Common myeloid progenitor, CD34-positive (primary cell): Measurements from ENCODE around the gene RELT.
A peak's percentile ranks its signal among the peaks of the same experiment; 100 is the strongest.

Source experiments
- CTCF ChIA-PET: fragments of 350-600 bp; sonication (Branson Sonifier 250); formaldehyde crosslinking; loops from one replicate; lab custom pipeline; 2021; ENCODE audit warnings: antibody characterized with exemption; lab: Charles Lee
- POLR2A ChIA-PET: fragments of 350-600 bp; sonication (Branson Sonifier 250); formaldehyde crosslinking; loops from one replicate; lab custom pipeline; 2021; ENCODE audit warnings: antibody characterized with exemption; lab: Charles Lee
- DNase-seq, 3 donors: peaks; one replicate each; pipeline versions ENCODE4 v3.0.0 to v3.0.0-alpha.2; 2013
- H3K27ac ChIP-seq, 2 experiments: 1 replicate in 1 of 2; 2 replicates in 1 of 2; pipeline ENCODE4 v1.7.0; 2013; ENCODE audit warnings: inconsistent platforms in 2 of 2, low read length in 2 of 2, mild to moderate bottlenecking in 2 of 2, low read depth in 1 of 2, moderate library complexity in 1 of 2; ENCODE audit not compliant: severe bottlenecking in 2 of 2, insufficient read depth in 1 of 2, poor library complexity in 1 of 2
- H3K27me3 ChIP-seq, 5 experiments: replicated peaks in 2 of 5; 1 replicate in 3 of 5; 2 replicates in 2 of 5; pipeline versions ENCODE4 v1.6.1 to v1.7.0; 2013; ENCODE audit warnings: low read length in 4 of 5, mild to moderate bottlenecking in 2 of 5, moderate library complexity in 2 of 5, inconsistent platforms in 1 of 5; ENCODE audit not compliant: insufficient read depth in 5 of 5, control insufficient read depth in 4 of 5
- H3K36me3 ChIP-seq, 4 experiments: 1 replicate in 2 of 4; 2 replicates in 2 of 4; pipeline versions ENCODE4 v1.6.1 to v1.7.0; 2013; ENCODE audit warnings: low read length in 3 of 4, control low read depth in 1 of 4, mild to moderate bottlenecking in 1 of 4; ENCODE audit not compliant: control insufficient read depth in 4 of 4, insufficient read depth in 4 of 4
- H3K4me1 ChIP-seq, 4 experiments: 1 replicate in 3 of 4; 2 replicates in 1 of 4; pipeline versions ENCODE4 v1.6.1 to v1.7.1; 2013; ENCODE audit warnings: low read length in 3 of 4, mild to moderate bottlenecking in 3 of 4, control low read depth in 1 of 4, inconsistent platforms in 1 of 4, moderate library complexity in 1 of 4; ENCODE audit not compliant: control insufficient read depth in 4 of 4, insufficient read depth in 4 of 4; ENCODE audit errors: control extremely low read depth in 1 of 4
- H3K4me3 ChIP-seq, 7 experiments: 1 replicate in 4 of 7; 2 replicates in 3 of 7; pipeline versions ENCODE4 v1.5.1 to v1.7.0; 2013; ENCODE audit warnings: mild to moderate bottlenecking in 7 of 7, low read length in 6 of 7, moderate library complexity in 6 of 7, inconsistent platforms in 2 of 7, low read depth in 2 of 7, control low read depth in 1 of 7; ENCODE audit not compliant: insufficient read depth in 4 of 7, control insufficient read depth in 1 of 7; ENCODE audit errors: extremely low read depth in 1 of 7
- H3K9me3 ChIP-seq, 5 experiments: 1 replicate in 4 of 5; 2 replicates in 1 of 5; pipeline versions ENCODE4 v1.6.1 to v1.7.1; 2013; ENCODE audit warnings: low read length in 4 of 5, mild to moderate bottlenecking in 2 of 5, inconsistent platforms in 1 of 5, low read depth in 1 of 5, moderate library complexity in 1 of 5; ENCODE audit not compliant: control insufficient read depth in 4 of 5, insufficient read depth in 2 of 5; ENCODE audit errors: control extremely low read depth in 1 of 5
- WGBS: methylation state at CpG from one replicate; pipeline ENCODE4 v1.1.5; 2013; ENCODE audit not compliant: insufficient coverage; 5-methylcytosine and 5-hydroxymethylcytosine counted together

RELT gene

DNA sequence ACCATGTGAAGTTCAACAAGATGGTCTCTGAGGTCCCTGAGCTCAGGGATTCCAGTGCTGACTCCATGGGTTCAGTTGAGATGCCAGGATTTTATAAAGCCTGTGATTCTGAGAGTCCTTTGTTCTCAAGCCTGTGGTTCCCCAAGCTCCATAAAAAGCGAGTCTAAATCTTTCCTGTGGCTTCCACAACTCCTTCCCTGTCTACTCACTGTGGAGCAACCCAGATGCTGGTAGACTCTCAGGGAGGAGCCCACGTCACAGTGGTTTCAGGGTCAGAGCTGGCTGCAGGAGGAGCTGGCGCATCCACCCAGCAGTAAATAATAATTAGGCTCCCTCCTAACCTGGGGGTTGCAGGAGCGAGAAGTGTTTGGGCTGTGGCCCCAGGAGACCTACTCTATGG lies 2.0 kb upstream of the RELT start:
- no peaks in the 10 kb centered on the region for H3K27me3 ChIP-seq
- H3K4me1 ChIP-seq = peaks cover 5 to 52% (median 48%) of the 10 kb centered on the region in 4 experiments
- WGBS = 85% methylated on average over 3 of the region's 4 CpGs
- H3K36me3 ChIP-seq = peaks cover 0 to 7% (median 0%) of the 10 kb centered on the region in 4 experiments
- no peak for DNase-seq
- H3K4me3 ChIP-seq = no peak overlapping the region
- POLR2A ChIA-PET = interaction anchor here (0.6 to 2.3 kb wide), 3 partner anchors 9 to 20 kb away, joined by 3 to 6 read pairs (median 3); no protein-coding TSS in a partner anchor
- no peak overlapping the region for H3K27ac ChIP-seq
- CTCF ChIA-PET = interaction anchor here (1.2 to 17.0 kb wide), 12 partner anchors 8 to 42 kb away, joined by 3 to 207 read pairs (median 6); no protein-coding TSS in a partner anchor
- no peaks in the 10 kb centered on the region for H3K9me3 ChIP-seq

DNA sequence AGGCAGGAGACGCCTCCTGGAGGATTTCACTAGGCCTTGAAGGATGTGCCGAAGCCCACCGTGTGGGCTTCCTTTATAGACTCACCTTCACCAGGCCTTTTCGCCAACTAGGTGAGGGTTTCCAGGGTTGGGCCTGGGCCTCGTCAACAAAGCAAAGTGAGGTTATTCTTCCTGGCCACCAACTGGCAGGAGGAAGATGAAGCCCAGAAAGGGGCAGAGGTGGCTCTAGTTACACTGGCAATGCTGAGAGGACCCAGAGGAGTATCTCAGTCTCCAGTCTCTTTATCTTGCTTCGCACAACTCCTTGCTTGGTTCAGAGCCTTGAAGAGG lies 404 bp upstream of the RELT start:
- POLR2A ChIA-PET = interaction anchor here (2.0 to 3.0 kb wide), 3 partner anchors 9 to 18 kb away, joined by 9 to 18 read pairs (median 17); no protein-coding TSS in a partner anchor
- peak overlapping the region in 1 of 2 experiments; percentile 49 for H3K27ac ChIP-seq

DNA sequence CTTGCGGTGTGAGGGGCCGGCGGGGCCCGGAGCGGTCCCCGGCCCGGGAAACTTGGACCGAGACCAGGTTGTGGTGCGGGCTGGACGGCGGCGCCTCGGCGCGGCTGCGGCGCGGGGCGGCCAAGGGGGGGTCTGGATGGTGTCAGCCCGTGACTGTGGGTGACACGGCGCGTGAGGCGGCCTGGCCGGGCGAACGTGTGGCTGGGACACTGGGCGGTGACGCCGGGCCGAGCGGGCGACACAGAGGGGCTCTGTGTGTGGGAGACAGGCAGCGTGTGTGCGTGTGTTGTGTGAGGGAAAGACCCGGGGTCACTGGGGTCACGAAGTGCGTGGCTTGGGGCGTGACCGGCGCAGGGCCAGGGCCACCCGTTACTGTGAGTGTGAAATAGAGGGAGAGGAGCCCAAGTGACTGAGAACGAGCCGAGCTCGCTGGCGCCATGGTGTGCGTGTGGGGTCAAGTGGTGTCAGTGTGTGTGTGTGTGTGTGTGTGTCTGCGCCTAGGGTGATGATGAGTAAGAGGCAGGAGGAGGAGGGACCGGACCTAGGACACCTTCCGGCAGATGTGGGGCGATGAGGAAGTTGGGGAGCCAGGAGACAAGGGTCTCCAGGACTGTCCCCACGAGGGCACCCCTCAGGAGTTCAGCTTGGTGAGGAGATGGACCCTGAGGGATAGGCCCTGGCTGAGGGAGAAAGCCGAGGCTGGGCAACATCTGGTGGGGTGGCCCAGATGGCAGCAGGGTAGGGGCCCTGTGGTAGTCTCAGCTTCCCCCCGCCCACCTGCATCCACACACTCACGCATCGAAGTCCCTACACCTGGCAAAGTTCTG lies 817 bp downstream of the RELT start:
- WGBS = 2% methylated on average over 40 of the region's 56 CpGs
- Histone ChIP-seq H3K27me3 (no peaks in the 10 kb centered on the region), H3K4me3 (peak overlapping the region; percentile 59 to 96 (median 78)), H3K36me3 (peaks cover 0 to 31% (median 0%) of the 10 kb centered on the region in 4 experiments), H3K4me1 (peaks cover 9 to 77% (median 72%) of the 10 kb centered on the region in 4 experiments), H3K9me3 (no peaks in the 10 kb centered on the region), H3K27ac (peak overlapping the region; percentile 78 to 90)
- POLR2A ChIA-PET = interaction anchor here (0.6 to 3.0 kb wide), 5 partner anchors 8 to 213 kb away, joined by 3 to 18 read pairs (median 9); no protein-coding TSS in a partner anchor
- peak; percentile 85 to 94 (median 93) for DNase-seq
- CTCF ChIA-PET = interaction anchor here (0.6 to 2.2 kb wide), 6 partner anchors 8 to 223 kb away, joined by 3 to 6 read pairs (median 4); no protein-coding TSS in a partner anchor

More for the DNA sequence above, 404 bp upstream of the RELT start:
- no peak for DNase-seq
- Histone ChIP-seq H3K4me1 (peaks cover 6 to 69% (median 64%) of the 10 kb centered on the region in 4 experiments), H3K4me3 (peak overlapping the region in 4 of 7 experiments; percentile 19 to 96 (median 66)), H3K27me3 (no peaks in the 10 kb centered on the region), H3K9me3 (no peaks in the 10 kb centered on the region), H3K36me3 (peaks cover 0 to 22% (median 0%) of the 10 kb centered on the region in 4 experiments)
- CTCF ChIA-PET = interaction anchor here (0.8 to 17.0 kb wide), 4 partner anchors 14 to 285 kb away, joined by 3 to 207 read pairs (median 9); no protein-coding TSS in a partner anchor
- 55% methylated on average over 6 of the region's 6 CpGs for WGBS

DNA sequence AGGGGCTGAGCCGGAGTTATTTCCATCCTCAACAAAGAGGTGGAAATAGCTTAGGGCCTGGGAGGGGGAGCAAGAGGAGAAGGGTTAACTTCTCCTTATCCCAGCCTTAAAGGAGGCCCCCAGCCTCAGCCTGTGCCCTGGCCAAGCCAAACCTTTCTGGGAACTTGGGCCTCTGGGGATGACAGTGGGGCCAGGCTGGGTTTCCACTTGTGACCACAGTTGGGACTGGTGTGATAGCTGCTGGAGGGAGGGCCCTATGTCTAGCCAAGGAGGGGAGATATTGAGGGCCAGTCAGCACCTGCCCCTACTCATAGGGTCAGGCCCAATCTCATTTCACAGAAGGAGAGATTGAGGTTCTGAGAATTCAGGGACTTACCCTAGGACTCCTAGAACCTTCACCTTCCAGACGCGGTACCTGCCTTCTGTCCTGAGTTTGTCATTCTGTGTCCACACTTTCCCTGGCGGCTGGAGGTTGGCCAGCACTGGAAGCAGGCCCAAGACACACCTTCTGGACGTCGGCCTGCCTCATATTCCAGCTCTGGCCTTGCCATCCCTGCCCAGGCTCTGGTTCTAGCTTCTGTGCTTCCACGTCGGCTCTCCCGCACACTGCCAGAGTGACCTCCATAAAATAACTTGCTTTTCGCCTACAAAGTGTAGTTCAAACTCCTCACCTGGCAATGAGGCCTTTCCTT lies 3.1 kb downstream of the RELT start:
- peak overlapping the region; percentile 6 to 32 for H3K27ac ChIP-seq
- DNase-seq = no peak
- WGBS = 90% methylated on average over 10 of the region's 10 CpGs
- peaks cover 0 to 42% (median 0%) of the 10 kb centered on the region in 4 experiments for H3K36me3 ChIP-seq
- POLR2A ChIA-PET = interaction anchor here (0.6 to 0.9 kb wide), 3 partner anchors 14 to 143 kb away, joined by 3 read pairs; no protein-coding TSS in a partner anchor
- H3K27me3 ChIP-seq = no peaks in the 10 kb centered on the region
- CTCF ChIA-PET = interaction anchor here (1.7 kb wide), 1 partner anchor 14 kb away, joined by 7 read pairs; no protein-coding TSS in a partner anchor
- peaks cover 7 to 88% (median 84%) of the 10 kb centered on the region in 4 experiments for H3K4me1 ChIP-seq
- H3K4me3 ChIP-seq = peak overlapping the region in 1 of 7 experiments; percentile 45
- no peaks in the 10 kb centered on the region for H3K9me3 ChIP-seq

DNA sequence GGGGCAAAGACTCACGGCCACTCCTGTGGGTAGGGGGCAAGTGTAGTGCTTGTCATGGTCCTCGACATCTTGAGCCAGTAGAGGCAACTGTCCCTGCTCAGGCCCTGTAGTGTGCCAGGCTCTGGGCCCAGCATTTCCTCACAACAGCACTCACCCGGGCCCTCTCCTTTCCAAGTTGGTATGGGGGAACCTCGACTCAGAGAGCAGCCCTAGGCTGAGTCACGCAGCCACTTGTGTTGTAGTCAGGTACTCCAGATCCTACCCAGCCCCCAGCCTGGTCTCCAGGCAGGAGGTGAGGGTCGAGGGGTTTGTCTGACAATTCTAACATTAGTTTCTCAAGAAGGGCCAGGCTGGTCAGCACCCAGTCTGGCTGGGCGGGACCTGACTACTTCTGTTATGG lies 4.1 kb downstream of the RELT start:
- Histone ChIP-seq H3K9me3 (no peaks in the 10 kb centered on the region), H3K36me3 (peaks cover 0 to 46% (median 0%) of the 10 kb centered on the region in 4 experiments), H3K4me3 (no peak overlapping the region), H3K4me1 (peaks cover 8 to 94% (median 92%) of the 10 kb centered on the region in 4 experiments), H3K27me3 (no peaks in the 10 kb centered on the region), H3K27ac (peak overlapping the region in 1 of 2 experiments; percentile 45)
- CTCF ChIA-PET = interaction anchor here (1.3 to 1.7 kb wide), 2 partner anchors 13 to 29 kb away, joined by 4 to 7 read pairs; no protein-coding TSS in a partner anchor
- DNase-seq = no peak
- POLR2A ChIA-PET = no interaction called here
- WGBS = 72% methylated on average over 5 of the region's 7 CpGs

DNA sequence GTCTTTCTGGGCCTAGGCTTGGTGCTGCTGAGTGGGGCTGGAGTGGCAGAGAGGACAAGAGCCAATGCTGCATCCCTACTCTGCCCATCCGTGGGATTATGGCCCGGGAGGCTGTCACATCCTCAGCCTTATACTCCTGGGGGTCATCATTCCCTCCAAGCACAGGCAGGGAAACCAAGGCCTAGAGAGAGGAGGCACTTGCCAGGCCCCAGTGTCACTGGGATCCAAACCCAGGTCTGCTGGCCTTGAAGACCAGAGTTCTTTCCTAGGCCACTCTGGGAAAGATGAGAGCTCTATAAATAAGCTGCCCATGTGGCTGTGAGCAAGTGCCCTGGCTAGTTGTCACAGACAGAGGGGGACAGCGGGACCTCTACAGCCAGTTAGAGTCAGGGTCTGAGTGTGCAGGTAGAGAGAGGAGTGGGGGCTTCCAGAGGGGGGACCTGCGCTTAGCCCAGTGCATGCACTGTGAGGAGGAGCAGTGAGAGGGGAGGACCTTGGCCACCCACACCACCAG lies 4.8 kb downstream of the RELT start:
- 100% methylated on average over 2 of the region's 4 CpGs for WGBS
- Histone ChIP-seq H3K27me3 (no peaks in the 10 kb centered on the region), H3K4me1 (peaks cover 14 to 94% (median 92%) of the 10 kb centered on the region in 4 experiments), H3K4me3 (no peak overlapping the region), H3K9me3 (no peaks in the 10 kb centered on the region), H3K36me3 (peaks cover 0 to 46% (median 0%) of the 10 kb centered on the region in 4 experiments), H3K27ac (peak overlapping the region in 1 of 2 experiments; percentile 45)
- no peak for DNase-seq
- ChIA-PET POLR2A (no interaction called here), CTCF (interaction anchor here (1.3 kb wide), 1 partner anchor 29 kb away, joined by 4 read pairs; no protein-coding TSS in a partner anchor)
